ENCODE measurements around the gene OBSCN. TPM values are rescaled to one million over a fixed set of nuclear protein-coding genes. Genes with fewer than 3 reads are reported as not detected.

Gene OBSCN
- total RNA-seq, 1 experiment from 2014 or later = 29.1 TPM

DNA sequence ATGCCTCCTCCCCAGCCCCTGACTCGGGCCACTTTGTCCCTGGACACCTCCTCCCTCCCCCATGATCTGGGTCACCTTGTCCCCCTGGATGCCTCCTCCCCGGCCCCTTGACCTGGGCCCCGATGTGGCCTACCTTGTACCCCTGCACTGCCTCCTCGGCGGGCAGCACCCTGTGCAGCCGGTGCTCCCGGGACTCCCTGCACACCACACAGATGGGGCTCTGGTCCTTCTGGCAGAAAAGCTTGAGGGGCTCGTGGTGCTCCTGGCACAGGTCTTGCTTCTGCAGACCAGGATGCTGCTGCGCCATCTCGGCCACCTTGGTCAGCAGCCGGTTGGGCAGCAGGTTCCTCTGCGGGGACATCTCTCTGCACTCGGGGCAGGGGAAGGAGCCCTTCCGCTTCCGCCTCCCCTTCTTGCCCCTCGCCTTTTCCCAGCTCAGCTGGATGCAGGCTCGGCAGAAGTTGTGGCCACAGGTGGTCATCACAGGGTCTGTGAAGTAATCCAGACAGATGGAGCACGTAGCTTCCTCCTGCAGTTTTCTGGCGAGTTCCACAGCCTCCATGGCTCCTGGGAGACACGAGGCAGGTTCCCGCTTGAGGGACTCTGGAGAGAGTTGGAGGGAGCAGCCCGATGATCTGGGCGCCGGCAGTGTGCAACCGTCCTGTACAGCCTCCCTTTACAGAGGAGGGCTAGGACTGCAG is 206.8 kb downstream of the OBSCN start:
- H3K9me2 ChIP-seq (replicated peaks; ENCODE audit: low read length) = no peaks in the 10 kb centered on the region
- no peak overlapping the region for H3K4me2 ChIP-seq (ENCODE audit: low read length)
- H3F3A ChIP-seq (ENCODE audit: low read length, unreplicated experiment) = no peaks in the 10 kb centered on the region
- H4K20me1 ChIP-seq (ENCODE audit: low read length) = no peaks in the 10 kb centered on the region
- ATAC-seq = no peak
- no peak overlapping the region for H3K27ac ChIP-seq (ENCODE audit: low read length)
- TF ChIP-seq EZH2phosphoT487 (IDR thresholded peaks at IDR 0.05; ENCODE audit: borderline replicate concordance, low read length) (no peak), EZH2 (IDR thresholded peaks at IDR 0.05; ENCODE audit: low read length, unreplicated experiment) (no peak)
- TF ChIP-seq, protein P1, sequence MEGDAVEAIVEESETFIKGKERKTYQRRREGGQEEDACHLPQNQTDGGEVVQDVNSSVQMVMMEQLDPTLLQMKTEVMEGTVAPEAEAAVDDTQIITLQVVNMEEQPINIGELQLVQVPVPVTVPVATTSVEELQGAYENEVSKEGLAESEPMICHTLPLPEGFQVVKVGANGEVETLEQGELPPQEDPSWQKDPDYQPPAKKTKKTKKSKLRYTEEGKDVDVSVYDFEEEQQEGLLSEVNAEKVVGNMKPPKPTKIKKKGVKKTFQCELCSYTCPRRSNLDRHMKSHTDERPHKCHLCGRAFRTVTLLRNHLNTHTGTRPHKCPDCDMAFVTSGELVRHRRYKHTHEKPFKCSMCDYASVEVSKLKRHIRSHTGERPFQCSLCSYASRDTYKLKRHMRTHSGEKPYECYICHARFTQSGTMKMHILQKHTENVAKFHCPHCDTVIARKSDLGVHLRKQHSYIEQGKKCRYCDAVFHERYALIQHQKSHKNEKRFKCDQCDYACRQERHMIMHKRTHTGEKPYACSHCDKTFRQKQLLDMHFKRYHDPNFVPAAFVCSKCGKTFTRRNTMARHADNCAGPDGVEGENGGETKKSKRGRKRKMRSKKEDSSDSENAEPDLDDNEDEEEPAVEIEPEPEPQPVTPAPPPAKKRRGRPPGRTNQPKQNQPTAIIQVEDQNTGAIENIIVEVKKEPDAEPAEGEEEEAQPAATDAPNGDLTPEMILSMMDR (conservative IDR thresholded peaks at IDR 0.05; ENCODE audit: low read depth, low read length) = no peak
- POLR2A ChIA-PET (ENCODE audit: unreplicated experiment) = interaction anchor here (0.6 kb wide), 1 partner anchor 8 kb away, joined by 28 read pairs; the partner anchor contains the start of gene TRIM11
- no peaks in the 10 kb centered on the region for H3K9me3 ChIP-seq (ENCODE audit: low read length)
- no TSS peak for BruUV-seq (replicated peaks)
- no peaks in the 10 kb centered on the region for H3K79me2 ChIP-seq (ENCODE audit: low read length)
- H3K36me3 ChIP-seq (ENCODE audit: low read depth, low read length) = no peaks in the 10 kb centered on the region
- CTCF ChIA-PET = no interaction called here
- no peak for DNase-seq
- no peak overlapping the region for H3K4me3 ChIP-seq (ENCODE audit: low read length)
- H3K9ac ChIP-seq (ENCODE audit: low read length) = no peak overlapping the region
- no peak overlapping the region for H2AFZ ChIP-seq (ENCODE audit: low read length)
- H3K4me1 ChIP-seq (ENCODE audit: insufficient read depth, low read length) = peaks cover 14% of the 10 kb centered on the region
- H3K27me3 ChIP-seq (ENCODE audit: low read length) = no peaks in the 10 kb centered on the region
- intact Hi-C loops (cut with micrococcal nuclease) = no loop called here

DNA sequence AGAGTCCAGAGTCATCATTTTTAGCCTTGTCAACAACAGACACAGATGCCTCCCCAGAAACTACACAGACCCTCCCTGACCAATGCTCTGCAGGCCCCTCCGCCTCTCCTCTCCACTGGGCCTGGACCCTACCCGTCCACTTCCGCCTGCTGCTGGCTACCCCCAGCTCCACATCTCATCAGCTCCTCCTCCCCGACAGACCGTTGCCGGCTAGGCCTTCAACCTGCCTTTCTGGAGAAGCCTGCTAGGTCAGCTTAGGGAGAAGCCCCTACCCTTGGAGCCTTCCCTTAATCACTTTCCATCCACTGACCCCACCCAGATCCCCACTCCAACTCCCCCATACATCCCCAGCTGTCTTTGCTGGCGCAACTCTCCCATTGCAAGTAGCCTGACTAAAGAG is 207.4 kb downstream of the OBSCN start:
- intact Hi-C loops (cut with micrococcal nuclease) = no loop called here
- Histone ChIP-seq H3K4me3 (ENCODE audit: low read length) (no peak overlapping the region), H3K9me2 (replicated peaks; ENCODE audit: low read length) (no peaks in the 10 kb centered on the region), H3K9ac (ENCODE audit: low read length) (no peak overlapping the region), H3K27ac (ENCODE audit: low read length) (no peak overlapping the region), H3K4me1 (ENCODE audit: insufficient read depth, low read length) (peaks cover 14% of the 10 kb centered on the region), H2AFZ (ENCODE audit: low read length) (no peak overlapping the region), H3K4me2 (ENCODE audit: low read length) (no peak overlapping the region), H3K79me2 (ENCODE audit: low read length) (no peaks in the 10 kb centered on the region), H3K27me3 (ENCODE audit: low read length) (no peaks in the 10 kb centered on the region), H4K20me1 (ENCODE audit: low read length) (no peaks in the 10 kb centered on the region), H3K36me3 (ENCODE audit: low read depth, low read length) (no peaks in the 10 kb centered on the region), H3K9me3 (ENCODE audit: low read length) (no peaks in the 10 kb centered on the region), H3F3A (ENCODE audit: low read length, unreplicated experiment) (no peaks in the 10 kb centered on the region)
- DNase-seq = no peak
- POLR2A ChIA-PET (ENCODE audit: unreplicated experiment) = interaction anchor here (0.6 kb wide), 1 partner anchor 8 kb away, joined by 28 read pairs; the partner anchor contains the start of gene TRIM11
- CTCF ChIA-PET = no interaction called here
- BruUV-seq (replicated peaks) = no TSS peak
- no peak for ATAC-seq
- TF ChIP-seq EZH2 (IDR thresholded peaks at IDR 0.05; ENCODE audit: low read length, unreplicated experiment) (no peak), EZH2phosphoT487 (IDR thresholded peaks at IDR 0.05; ENCODE audit: borderline replicate concordance, low read length) (no peak)
- TF ChIP-seq, protein P1 (conservative IDR thresholded peaks at IDR 0.05; ENCODE audit: low read depth, low read length) = no peak

DNA sequence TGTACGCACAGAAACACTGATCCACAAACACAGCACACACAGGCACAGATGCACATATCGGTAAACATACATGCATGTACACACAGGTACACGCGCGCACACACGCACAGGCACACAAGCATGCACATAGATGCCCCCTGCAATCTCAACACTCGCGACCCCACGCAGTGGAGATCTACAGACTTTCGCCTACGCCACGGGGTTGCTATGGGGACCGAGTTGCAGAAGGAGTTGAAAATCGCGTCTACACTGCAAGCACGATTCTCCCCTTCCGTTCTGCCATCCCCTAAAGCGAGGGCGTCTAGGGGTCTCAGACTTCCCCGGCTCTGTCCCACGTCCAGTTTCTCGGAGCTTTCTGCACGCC is 208.0 kb downstream of the OBSCN start:
- H3K36me3 ChIP-seq (ENCODE audit: low read depth, low read length) = no peaks in the 10 kb centered on the region
- no peak overlapping the region for H3K9ac ChIP-seq (ENCODE audit: low read length)
- POLR2A ChIA-PET (ENCODE audit: unreplicated experiment) = no interaction called here
- TF ChIP-seq EZH2phosphoT487 (IDR thresholded peaks at IDR 0.05; ENCODE audit: borderline replicate concordance, low read length) (no peak), EZH2 (IDR thresholded peaks at IDR 0.05; ENCODE audit: low read length, unreplicated experiment) (no peak)
- TF ChIP-seq, protein P1 (conservative IDR thresholded peaks at IDR 0.05; ENCODE audit: low read depth, low read length) = no peak
- peaks cover 14% of the 10 kb centered on the region for H3K4me1 ChIP-seq (ENCODE audit: insufficient read depth, low read length)
- no peaks in the 10 kb centered on the region for H3F3A ChIP-seq (ENCODE audit: low read length, unreplicated experiment)
- no peaks in the 10 kb centered on the region for H3K9me3 ChIP-seq (ENCODE audit: low read length)
- H4K20me1 ChIP-seq (ENCODE audit: low read length) = no peaks in the 10 kb centered on the region
- H3K79me2 ChIP-seq (ENCODE audit: low read length) = no peaks in the 10 kb centered on the region
- no peaks in the 10 kb centered on the region for H3K27me3 ChIP-seq (ENCODE audit: low read length)
- intact Hi-C loops (cut with micrococcal nuclease) = no loop called here
- no peak for DNase-seq
- H3K9me2 ChIP-seq (replicated peaks; ENCODE audit: low read length) = no peaks in the 10 kb centered on the region
- CTCF ChIA-PET = no interaction called here
- no peak overlapping the region for H3K4me3 ChIP-seq (ENCODE audit: low read length)
- no peak overlapping the region for H2AFZ ChIP-seq (ENCODE audit: low read length)
- ATAC-seq = no peak
- no TSS peak for BruUV-seq (replicated peaks)
- no peak overlapping the region for H3K27ac ChIP-seq (ENCODE audit: low read length)
- no peak overlapping the region for H3K4me2 ChIP-seq (ENCODE audit: low read length)

Data from PC-3 (cell line).